Heart left ventricle (tissue), 13 donors: ENCODE data around the gene PLBD1.

ENCODE experiments used
- POLR2A ChIP-seq, 2 donors: fragments of 450-650 bp; IDR thresholded peaks; one replicate each; pipeline ENCODE4 v1.6.1; 2017; ENCODE audit warnings: antibody characterized with exemption in 2 of 2, mild to moderate bottlenecking in 2 of 2, moderate library complexity in 2 of 2
- TF ChIP-seq, protein P1 (sequence below), 12 donors: fragments of 200-600 bp; sonication (generic) in 4 of 12; IDR thresholded peaks; one replicate each; pipeline versions ENCODE4 v1.5.0 to v1.8.0; 2018 to 2022; ENCODE audit warnings: antibody characterized with exemption in 12 of 12, mild to moderate bottlenecking in 5 of 12
- donor health status: ischemic (EF 13 %, LVEDD 7.1; RV severe dilation, severe dysfunction).
- donor health status: DM: no; HTN: yes; CAD: no.
- donor health status: DM: no; HTN: no; CAD: no.
- donor health status: ischemic (EF 25% LVEDD 6.9; RV normal size, moderate dysfunction).
- donor health status: ischemic (EF 25% LVEDD 5.7; RV mildly dilated, moderate dysfunction).
- donor health status: ischemic (EF 35%, LVEDD 5.7; RV mildly dilated, moderate dysfunction).
- donor health status: nonischemic (EF 11% LVEDD 7.7; RV severe dilation, severe dysfunction).
- donor health status: DM: yes; HTN: yes; CAD: no.
- donor health status: PGD.
- donor health status: ischemic (EF 29% LVEDD 5.4; RV normal size, mild dysfunction).
- donor health status: nonischemic (EF 23%, LVEDD 6.1; RV moderate dilation, normal function).

DNA sequence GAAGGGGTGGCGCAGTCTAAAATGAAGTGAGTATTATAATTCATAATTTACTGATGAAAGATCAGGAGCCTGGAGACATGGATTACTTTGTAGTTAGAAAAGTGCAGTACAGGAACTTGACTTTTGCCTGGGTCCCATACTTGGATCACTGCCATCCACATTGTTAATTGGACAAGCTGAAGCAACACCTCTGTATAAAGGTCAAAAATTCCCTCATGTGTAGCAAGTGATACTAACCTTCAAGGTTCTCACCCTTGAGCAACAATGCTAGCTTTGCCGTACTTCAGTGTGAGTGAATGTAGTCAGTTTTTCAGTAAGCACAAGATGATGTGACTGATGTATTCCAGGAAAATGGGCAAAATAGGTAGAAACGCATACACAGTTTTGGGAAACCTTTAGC is 44.6 kb upstream of the PLBD1 start:
- no peak for TF ChIP-seq POLR2A (IDR thresholded peaks at IDR 0.05)
- TF ChIP-seq, protein P1, sequence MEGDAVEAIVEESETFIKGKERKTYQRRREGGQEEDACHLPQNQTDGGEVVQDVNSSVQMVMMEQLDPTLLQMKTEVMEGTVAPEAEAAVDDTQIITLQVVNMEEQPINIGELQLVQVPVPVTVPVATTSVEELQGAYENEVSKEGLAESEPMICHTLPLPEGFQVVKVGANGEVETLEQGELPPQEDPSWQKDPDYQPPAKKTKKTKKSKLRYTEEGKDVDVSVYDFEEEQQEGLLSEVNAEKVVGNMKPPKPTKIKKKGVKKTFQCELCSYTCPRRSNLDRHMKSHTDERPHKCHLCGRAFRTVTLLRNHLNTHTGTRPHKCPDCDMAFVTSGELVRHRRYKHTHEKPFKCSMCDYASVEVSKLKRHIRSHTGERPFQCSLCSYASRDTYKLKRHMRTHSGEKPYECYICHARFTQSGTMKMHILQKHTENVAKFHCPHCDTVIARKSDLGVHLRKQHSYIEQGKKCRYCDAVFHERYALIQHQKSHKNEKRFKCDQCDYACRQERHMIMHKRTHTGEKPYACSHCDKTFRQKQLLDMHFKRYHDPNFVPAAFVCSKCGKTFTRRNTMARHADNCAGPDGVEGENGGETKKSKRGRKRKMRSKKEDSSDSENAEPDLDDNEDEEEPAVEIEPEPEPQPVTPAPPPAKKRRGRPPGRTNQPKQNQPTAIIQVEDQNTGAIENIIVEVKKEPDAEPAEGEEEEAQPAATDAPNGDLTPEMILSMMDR (IDR thresholded peaks at IDR 0.05): no peak
